GM12892 (cell line): ENCODE data around the gene PPP1CA.

Experiments
- POLR2A ChIP-seq: IDR thresholded peaks from 2 replicates; pipeline ENCODE4 v1.6.1; 2011; ENCODE audit warnings: low read depth, low read length, control low read depth
- POLR2AphosphoS5 ChIP-seq: IDR thresholded peaks from 2 replicates; pipeline ENCODE4 v1.6.1; 2011; ENCODE audit warnings: low read depth, low read length, control low read depth
- TAF1 ChIP-seq: IDR thresholded peaks from 2 replicates; pipeline ENCODE4 v1.6.1; 2011; ENCODE audit warnings: low read depth, mild to moderate bottlenecking, control low read depth, low read length, borderline replicate concordance

DNA sequence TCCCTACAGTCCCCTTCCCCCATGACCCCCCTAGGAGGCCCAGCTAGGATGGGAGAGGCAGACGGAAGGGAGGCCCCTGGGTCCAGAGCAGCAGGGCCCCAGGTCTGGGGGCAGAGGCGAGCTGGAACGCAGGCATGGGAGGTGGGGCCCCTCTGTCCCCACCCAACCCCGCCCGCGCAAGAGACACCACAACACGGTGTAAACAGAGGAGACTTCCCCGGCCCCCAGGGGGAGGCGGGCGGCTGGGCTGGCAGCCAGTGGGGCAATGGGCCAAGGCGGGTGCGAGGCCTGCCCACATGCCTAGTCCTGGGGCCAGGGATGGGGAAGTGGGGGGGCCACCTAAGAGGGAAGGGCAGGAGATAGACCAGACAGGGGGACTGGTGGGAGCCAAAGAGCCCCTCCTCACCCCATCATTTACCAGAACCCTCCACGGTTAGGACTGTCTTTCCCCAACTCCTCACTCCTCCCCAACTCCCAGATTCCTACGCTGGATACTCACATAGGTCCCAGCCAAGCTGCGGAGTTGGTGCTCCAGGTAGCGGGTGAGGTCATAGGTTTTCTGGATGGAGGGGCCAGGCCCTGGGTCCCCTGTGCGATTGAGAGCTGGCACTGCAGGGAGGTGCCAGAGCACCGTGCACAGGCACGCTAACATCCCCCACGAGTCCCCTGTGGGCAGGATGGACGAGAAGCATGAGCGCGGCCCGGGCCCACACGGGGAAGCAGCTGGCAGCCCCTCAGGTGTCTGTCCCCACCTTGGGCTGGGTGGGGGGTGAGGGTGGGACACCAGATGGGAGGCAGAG is 34.5 kb downstream of the PPP1CA start:
- TF ChIP-seq POLR2A (no peak), TAF1 (no peak), POLR2AphosphoS5 (no peak)
